HG03175 (cell line): ENCODE measurements around the gene PARVG.
"Not testable (repeated sequence)": the region's sequence is repeated elsewhere in the genome, so short reads cannot be mapped to it uniquely, and the experiment has no call there.

Source experiments
- ATAC-seq: cut with Tn5 transposase; IDR thresholded peaks from one replicate; pipeline ENCODE4 v1.9.1; 2021; ENCODE audit warnings: mild to moderate bottlenecking, moderate library complexity; ENCODE audit not compliant: unreplicated experiment

PARVG gene

DNA sequence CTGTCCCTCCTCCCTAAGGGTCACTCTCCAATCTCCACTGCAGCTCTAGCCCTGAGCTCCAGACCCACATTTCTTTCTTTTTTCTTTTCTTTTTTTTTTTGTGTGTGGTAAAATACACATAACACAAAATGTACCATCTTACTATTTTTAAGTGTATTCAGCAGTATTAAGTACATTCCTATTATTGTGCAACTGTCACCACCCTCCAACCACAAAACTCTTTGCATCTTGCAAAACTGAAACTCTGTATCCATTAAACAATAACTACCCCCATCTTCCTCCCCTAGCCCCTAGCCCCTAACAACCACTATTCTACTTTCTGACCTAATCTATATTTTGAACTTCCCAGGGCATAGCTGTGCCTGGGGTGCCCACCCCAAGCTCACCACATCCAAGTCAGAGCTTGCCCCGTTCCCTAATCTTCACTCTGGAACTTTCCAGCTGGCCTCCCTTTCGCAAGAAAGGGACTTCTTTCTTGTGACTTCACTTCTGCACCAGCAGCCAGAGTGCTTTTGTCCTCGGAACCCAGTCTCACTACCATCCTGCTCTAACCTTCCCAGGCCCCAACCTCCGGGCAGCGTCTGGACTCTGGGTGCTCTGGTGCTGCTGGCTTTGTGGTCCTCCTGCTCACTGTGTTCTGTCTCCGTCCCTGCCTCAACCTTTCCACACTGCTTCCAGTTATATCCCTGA is 30.7 kb downstream of the PARVG start:
- no peak for ATAC-seq

DNA sequence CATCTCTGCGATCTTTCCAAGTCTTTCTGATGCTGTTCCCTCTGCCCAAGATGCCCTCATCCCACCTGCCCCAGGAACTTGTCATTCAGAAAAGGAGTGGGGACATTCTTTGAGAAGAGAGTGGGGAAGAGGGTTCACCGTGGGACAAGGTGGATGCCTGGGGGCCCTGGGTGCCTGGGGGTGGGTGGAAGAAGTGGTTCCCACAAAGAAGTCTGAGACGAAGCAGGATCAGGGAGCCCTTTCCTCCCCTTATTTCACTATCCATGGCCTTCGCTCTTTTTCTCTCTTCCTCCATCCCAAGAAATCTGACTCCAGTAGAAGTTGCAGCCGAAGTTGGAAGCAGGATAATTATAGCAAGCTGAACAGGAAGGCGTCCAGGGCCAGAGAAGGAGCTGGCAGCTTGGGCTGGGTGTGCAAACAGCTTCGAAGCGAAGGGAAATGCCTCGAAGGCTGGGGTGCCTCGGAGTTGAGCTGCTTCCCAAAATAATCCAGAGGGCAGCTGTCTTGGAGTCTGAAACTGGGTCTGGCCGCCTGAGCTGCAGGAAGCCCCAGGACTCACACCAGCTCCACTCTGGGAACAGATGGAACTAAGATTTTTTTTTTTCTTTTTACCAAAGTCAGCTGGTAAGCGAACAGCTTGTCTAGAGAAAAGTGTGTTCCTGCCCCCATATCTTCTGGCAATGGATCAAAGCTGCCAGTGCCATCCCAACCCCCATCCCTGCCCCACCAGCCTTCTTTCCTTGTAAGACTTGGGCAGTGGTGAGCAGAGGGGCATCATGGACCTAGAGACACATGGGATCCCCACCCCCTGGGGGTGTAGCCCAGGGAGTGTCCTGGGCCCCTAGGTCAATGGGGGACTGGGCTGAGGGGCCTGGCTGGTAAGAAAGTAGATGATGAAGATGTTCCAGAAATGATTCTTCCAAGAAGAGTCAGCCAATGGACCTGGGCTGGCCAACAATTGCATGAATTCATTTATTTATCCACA is 31.5 kb downstream of the PARVG start:
- ATAC-seq, result no peak

DNA sequence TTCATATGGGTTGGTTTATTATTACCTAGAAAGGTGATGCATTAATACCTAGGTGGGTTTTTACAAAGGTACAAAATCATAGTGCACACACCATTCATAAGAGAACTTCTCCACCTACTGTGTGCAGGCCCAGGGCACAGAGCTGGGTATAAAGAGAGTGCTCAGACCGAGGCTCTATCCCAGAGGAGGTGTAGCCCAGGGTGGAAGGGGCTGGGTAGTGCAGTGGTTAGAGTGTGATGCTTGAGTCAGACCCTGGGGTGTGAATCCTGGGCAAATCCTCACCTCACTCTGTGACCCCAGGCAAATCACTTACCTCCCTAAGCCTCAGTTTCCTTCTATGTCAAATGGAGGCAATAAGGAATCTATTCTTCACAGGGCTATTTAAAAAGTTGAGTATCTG is 32.2 kb downstream of the PARVG start:
- no peak for ATAC-seq

DNA sequence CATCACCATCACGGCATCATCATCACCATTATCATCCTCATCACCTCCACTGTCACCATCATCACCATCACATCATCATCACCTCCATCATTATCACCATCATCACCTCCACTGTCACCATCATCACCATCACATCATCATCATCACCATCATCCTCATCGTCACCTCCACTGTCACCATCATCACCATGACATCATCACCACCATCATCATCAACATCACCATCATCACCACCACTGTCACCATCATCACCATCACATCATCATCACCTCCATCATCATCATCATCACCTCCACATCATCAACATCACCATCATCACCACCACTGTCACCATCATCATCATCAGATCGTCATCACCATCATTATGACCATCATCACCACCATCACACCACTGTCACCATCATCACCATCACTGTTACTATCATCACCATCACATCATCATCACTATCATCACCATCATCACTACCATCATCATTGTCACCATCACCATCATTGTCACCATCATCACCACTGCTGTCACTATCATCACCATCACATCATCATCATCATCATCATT is 32.8 kb downstream of the PARVG start:
- ATAC-seq, result no peak

DNA sequence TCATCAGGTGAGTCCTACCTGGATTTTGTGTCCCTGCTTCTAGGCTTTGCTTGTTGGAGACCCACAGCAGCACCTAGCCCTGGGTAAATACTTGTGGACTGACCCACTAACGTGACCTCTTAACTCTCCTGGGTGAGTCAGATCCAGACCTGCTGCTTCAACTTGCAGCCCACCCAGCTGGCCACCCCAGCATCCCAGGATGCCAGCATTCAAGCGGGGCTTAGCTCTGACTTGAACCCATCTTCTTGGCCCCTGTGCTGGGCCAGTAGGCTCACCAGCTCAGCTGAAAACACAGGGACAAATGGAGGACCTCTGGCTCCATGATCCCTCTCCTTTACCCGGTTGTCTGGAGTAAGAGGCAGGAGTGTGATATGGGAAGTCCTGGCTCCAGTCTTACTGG is 33.5 kb downstream of the PARVG start:
- ATAC-seq, result no peak

DNA sequence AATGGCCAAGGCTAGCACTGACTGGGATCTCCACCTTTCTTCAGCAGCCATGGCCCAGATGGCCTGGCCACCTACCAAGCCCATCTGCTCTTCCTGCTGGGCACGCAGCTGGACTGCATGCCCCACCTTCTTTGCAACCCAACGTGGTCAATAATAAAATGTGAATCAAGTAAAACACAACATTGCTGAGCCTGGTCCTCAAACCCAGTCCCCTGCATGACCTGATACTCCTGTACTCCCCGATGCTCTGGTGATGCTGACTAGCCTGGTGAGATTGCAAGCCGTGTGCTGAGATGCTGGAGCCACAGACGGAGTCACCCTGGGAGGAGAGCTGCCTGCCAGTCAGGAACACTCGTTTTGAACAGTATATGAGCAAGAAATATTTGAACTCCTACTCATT is 34.0 kb downstream of the PARVG start:
- no peak for ATAC-seq

DNA sequence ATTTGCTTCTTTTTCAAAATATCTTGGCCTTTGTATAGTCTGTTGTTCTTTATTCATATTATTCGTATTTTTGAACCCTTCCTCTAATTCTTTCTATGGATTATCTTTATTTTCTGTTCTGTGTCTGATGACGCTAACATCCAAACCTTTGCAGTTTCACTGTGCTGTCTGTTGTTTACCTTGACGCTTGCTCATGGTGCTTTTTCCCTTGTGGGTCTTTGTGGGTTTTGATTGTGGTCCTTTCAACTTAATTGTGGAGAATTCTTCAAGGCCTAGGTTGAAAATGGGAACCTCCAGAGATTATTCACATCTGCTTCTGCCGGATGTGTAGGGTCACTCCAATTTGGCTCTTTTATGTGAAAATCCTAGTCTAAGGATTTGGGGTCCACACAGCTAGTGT is 34.6 kb downstream of the PARVG start:
- no peak for ATAC-seq

DNA sequence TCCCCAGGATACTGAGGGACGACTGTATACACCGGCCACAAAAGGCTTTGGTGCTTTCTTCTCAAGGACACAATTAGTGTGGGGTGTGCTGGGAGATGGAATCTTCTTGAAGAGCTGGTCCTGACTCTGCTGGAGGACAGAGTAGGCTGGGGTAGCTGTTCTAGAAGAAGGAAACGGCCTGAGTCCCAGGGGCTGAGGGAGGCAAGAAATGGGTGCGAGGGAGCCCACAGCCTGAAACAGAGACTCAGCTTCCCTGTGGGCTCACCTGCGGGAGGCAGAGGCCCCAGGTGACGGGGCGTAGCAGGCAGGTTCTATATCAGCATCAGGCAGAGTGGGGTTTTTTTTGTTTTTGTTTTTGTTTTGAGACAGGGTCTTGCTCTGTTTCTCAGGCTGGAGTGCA is 36.6 kb downstream of the PARVG start:
- no peak for ATAC-seq

DNA sequence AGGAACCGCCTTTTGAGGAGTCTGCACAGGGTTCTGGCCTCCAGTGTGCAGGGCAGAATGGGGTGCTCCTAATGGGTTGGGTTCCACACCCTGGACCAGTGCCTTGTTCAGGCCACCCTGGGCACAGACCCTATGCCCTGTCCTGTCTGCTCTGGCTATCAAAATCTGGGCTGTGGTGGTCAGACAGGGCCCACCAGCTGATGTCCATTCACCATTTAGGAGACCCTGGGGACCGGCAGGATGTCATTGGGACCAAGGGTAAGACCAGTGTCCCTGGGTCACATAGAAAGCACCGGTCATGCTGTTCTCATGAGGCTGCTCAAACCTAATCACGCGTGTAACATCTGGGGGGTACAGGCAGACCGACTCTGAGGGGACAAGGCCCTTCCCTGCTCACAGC is 37.3 kb downstream of the PARVG start:
- ATAC-seq, result no peak

DNA sequence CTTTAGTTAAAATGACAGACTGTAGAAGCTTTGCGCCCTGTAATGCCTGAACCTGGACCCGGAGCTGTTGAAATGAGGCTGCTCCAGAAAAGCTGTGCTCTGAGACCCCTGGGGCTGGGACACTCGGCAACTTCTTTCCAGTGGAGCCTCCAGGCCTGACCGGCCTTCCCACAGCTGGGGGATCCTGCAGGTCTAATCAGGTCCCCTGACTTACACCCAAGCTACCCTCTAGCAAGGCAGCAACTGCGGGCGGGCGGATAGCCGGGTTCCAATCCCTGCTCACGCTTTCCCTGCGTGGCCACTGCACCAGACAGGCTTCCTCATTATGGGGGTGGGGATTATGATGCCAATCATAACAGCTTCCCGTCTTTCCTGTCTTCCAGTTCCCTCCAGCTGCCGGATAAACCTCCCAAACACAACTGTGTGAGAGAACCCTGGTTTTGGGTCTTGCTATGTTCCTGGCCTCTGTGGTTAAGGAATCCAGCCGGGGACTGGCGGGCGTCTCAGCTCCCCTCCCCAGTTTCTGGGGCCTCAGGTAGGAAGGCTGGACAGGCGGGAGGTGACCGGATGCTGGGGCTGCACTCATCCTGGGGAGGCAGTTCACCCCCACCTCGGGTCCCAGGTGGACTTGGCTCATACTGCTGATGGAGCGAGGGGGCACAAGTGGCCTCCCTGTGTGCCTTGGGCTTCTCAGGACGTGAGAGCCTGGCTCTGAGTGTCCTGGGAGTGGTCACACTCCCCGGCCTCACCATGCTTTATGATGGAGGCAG is 38.6 kb downstream of the PARVG start:
- no peak for ATAC-seq

DNA sequence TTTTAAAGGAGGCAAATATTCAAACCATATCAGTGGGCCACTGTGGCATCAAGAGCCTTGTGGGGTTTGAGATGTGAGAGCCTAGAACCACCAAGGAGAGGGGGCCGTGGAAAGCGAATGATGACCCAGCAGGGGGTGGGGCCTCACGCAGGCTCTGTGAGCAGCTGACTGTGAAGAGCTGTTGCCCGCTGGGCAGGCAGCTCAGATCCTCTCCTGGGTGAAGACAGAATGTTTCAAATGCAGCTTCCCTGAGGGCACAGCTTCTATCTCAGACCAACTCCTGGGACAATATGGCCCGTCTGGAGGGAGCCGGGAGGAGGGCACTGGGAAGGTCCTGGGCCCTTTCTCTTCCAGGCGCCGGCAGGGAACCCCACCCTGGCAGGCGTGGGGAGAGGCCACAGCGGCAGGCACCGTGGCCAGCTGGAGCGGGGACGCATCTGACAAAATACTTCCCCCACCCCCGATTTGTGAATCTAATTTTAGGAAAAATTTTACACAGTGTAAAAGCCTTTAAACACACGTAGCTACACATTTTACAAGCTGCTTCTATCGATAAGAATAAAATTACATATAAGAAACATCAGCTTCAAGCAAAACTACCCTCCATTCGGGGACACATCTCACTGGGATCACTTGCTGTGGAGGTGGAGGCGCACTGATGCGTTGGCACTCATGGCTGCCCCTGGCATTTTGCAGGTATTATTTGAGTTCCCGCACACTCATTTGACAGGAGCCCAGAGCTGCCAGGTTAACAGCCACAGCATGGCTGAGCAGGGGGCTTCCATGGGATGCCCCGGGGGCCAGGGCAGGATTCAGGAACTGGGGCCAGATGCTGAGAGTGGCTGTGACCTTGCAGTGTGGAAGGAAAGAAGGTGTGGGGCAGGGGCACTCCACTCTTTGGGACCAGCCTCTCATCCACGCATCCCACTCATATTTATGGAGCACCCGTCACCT is 40.3 kb downstream of the PARVG start:
- no peak for ATAC-seq

DNA sequence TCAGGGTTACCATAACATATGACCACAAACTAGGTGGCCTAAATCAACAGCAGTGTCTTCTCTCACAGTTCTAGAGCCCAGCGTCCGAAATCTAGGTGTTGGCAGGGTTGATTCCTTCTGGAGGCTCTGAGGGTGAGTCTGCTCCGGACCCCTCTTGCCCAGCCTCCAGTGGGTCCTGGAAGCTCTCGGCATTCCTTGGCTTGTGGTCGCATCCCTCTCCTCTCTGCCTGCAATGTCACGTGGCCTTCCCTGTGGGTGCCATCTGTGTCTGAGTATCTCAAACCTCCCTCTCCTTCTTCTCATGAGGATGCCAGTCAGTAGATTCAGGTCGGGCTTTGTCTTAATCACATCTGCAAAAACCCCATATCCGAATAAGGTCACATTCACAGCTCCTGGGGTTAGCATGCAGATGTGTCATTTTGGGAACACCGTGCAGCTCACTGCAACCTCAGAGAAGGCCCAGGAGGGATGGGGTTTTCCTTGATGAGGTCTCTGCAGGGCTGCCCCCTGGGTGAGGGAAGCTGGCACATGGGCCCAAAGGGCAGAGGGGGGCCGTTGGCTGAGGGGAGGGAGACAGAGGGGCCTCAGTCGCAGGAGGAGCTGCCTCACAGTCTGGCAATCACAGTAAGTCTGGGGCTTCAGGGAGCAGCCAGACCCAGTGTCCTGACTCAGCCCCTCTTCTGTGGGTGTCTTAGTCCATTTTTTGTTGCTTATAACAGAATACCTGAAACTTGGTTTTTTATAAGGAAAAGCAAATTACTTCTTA is 41.2 kb downstream of the PARVG start:
- no peak for ATAC-seq

DNA sequence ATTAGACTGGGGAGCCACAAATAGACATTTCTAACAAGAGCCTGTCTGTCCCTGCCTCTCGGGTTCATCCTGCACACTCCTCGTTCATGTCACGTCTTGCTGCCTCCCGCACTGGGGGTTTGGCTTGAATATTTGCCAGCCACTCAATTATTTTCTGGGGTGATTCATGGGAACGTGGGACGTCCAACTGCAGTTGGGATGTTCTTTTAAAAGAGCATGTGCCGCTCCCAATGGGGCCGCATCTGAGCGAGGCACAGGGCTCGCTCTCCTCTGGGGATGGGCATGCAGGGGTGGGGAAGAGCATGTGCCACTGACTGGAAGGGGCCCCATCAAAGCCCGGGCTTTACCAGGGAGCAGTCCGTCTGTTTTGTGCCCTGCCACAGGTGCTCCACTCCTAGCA is 43.4 kb downstream of the PARVG start:
- no peak for ATAC-seq

DNA sequence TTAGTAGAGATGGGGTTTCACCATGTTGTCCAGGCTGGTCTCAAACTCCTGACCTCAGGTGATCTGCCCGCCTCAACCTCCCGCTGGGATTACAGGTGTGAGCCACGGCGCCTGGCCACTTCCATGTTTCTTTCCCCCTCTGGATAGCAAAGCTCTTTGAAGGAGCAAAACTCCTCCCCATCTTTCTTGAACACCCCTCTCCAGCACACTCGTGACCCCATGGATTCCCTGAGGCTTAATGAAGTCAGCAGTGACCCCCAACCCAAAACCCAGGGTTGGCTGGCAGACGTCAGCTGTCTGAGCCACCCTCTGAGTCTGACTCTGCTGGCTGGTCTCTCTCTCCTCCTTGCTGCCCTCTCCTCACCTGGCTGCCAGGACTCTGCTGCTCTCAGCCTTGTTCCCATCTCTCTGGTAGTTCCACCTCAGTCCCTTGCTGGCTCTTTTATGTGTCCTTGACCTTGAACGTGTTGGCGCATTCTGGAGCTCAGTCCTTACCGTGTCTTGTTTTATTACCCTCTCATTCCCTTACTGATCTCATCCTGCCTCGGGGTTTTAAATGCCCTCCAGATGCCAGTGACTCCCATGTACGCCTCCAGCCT is 44.5 kb downstream of the PARVG start:
- no peak for ATAC-seq

DNA sequence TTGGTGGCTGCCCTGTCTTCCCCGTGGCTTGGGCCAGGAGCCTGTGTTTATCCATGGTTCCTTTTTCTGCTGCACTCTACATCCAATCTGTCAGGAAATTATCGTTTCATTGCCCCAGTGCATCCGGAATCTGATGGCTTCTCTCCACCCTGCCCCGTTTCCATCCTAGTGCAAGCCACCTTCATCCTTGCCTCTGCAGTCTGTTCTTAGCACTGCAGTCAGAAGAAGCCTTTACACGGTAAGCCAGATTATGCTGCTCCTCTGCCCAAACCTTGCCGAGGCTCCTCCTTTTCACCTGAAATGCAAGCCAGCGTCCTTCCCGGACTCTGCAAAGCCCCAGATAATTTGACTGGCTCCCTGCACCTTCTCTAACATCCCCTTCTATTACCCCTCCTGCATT is 45.1 kb downstream of the PARVG start:
- no peak for ATAC-seq

DNA sequence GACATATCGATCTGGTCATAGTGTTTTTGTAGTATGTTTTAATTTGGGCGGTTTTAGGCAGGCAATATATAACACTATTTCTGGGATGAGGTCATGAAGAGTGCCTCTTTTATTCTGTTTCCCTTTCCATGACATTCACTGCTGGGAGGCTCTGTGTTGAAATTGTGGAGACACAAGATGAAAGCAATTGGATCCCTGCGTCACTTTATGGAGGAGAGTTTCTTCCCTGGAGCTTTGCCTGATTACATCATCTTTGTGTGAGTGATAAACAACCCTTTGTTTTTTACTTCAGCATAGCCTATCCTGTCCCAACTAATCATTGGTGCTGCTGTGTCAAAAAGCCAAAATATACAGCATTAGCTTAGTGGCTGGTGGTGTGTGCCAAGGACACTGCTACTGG is 48.6 kb downstream of the PARVG start:
- ATAC-seq, result no peak

DNA sequence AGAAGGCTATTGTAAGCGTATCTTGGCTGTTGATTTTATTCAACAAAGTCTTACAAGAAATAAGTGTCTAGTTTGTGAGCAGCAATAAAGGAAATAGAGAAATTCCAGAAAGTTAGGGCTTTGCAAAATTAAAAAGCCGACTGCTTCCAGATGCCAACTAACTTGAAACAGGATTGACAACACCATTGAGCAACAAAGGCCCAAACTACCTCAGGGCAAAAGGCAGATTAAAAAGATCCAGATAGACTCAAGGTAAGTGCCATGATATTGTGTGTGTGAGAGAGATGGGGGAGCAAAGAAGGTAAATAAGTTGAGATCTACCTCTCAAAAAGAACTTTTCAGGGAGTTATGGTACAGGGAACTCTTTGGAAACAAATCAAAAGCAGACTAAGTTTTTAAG is 49.1 kb downstream of the PARVG start:
- ATAC-seq, result no peak

DNA sequence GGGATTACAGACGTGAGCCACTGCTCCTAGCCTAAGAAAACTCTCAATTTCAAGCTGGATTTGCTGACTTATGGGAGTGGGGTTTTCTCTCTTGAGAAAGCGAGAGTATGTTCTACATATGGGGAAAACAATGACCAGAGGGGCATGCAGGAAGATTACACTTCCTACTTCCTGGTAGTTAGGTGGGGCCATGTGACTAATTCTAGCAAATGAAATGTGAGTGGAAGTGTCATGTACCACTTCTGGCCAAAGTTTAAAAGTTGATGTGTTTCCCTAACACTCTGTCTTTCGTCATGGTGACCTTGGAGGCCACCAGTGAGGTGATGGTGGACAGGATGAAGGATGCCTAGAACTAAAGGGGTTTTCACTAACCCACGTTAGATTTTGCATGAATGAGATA is 50.5 kb downstream of the PARVG start:
- no peak for ATAC-seq

DNA sequence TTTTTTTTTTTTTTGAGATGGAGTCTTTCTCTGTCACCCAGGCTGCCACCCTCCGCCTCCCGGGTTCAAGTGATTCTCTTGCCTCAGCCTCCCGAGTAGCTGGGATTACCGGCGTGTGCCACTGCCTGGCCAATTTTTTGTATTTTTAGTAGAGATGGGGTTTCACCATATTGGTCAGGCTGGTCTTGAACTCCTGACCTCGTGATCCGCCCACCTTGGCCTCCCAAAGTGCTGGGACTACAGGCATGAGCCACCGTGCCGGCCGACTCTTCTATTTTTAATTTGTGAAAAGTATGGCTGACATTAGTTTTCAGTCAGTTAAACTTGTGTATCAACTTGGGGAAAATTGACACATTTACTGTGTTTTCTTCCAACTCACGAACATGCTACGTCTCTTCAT is 53.6 kb downstream of the PARVG start:
- ATAC-seq, result not testable (repeated sequence)
